T-helper 17 cell (primary cell): ENCODE measurements around the gene COPS7A. TPM values are rescaled to one million over a fixed set of nuclear protein-coding genes. Genes with fewer than 3 reads are reported as not detected.
"Not testable (repeated sequence)": the region's sequence is repeated elsewhere in the genome, so short reads cannot be mapped to it uniquely, and the experiment has no call there.

Experiments
- ATAC-seq: fragments of 150-1000 bp; cut with Tn5 transposase; 2 replicates; pipeline ENCODE4 v1.10.0; 2021; ENCODE audit warnings: mild to moderate bottlenecking, moderate library complexity
- DNase-seq, 3 donors: peaks; one replicate each; pipeline versions ENCODE4 v3.0.0 to v3.0.0-alpha.2; 2020 to 2021
- H3K9me3 ChIP-seq: one replicate; pipeline ENCODE4 v1.7.0; 2013; ENCODE audit warnings: low read length, mild to moderate bottlenecking; ENCODE audit not compliant: control insufficient read depth, poor library complexity, severe bottlenecking
- H3K27ac Mint-ChIP-seq: one replicate; pipeline ENCODE4 v1.8.0; 2022; ENCODE audit warnings: mild to moderate bottlenecking, moderate library complexity, mixed read lengths
- H3K27me3 Mint-ChIP-seq: one replicate; pipeline ENCODE4 v1.8.0; 2022; ENCODE audit warnings: mixed read lengths
- H3K36me3 Mint-ChIP-seq: one replicate; pipeline ENCODE4 v1.8.0; 2022; ENCODE audit warnings: low read depth, mixed read lengths
- H3K4me1 Mint-ChIP-seq: one replicate; pipeline ENCODE4 v1.8.0; 2022; ENCODE audit warnings: mild to moderate bottlenecking, mixed read lengths
- H3K4me3 Mint-ChIP-seq: one replicate; pipeline ENCODE4 v1.8.0; 2022; ENCODE audit warnings: mild to moderate bottlenecking, moderate library complexity, mixed read lengths
- total RNA-seq, 4 donors: library from RNA in 2 of 4; stranded (reverse) in 2 of 4; gene quantifications; one replicate each; pipeline ENCODE4 v1.2.3 and lab custom pipeline; 2022 to 2026

COPS7A gene
- total RNA-seq, 2 donors from 2014 or later, result 13.9 to 17.9 TPM

- H3K4me3 Mint-ChIP-seq, result no peak overlapping the region
- ATAC-seq, result no peak
- no peak for DNase-seq
- peak overlapping the region; percentile 56 for H3K27ac Mint-ChIP-seq
- peaks cover 33% of the 10 kb centered on the region for H3K4me1 Mint-ChIP-seq
- peaks cover 10% of the 10 kb centered on the region for H3K36me3 Mint-ChIP-seq
- peaks cover 19% of the 10 kb centered on the region for H3K27me3 Mint-ChIP-seq
- H3K9me3 ChIP-seq, result no peaks in the 10 kb centered on the region
Measured at GRCh38 chr12:6696690-6697583, 26.9 kb upstream of the COPS7A start.

- Mint-ChIP-seq H3K27me3 (peaks cover 27% of the 10 kb centered on the region), H3K36me3 (peaks cover 12% of the 10 kb centered on the region), H3K27ac (peak overlapping the region; percentile 56), H3K4me1 (peaks cover 33% of the 10 kb centered on the region), H3K4me3 (peak overlapping the region; percentile 69)
- ATAC-seq (peak; percentile 53), DNase-seq (no peak)
- no peaks in the 10 kb centered on the region for H3K9me3 ChIP-seq
Measured at GRCh38 chr12:6697584-6698351, 26.1 kb upstream of the COPS7A start.

- Mint-ChIP-seq H3K27me3 (peaks cover 34% of the 10 kb centered on the region), H3K27ac (peak overlapping the region; percentile 56), H3K4me1 (peaks cover 33% of the 10 kb centered on the region), H3K4me3 (peak overlapping the region; percentile 90), H3K36me3 (peaks cover 12% of the 10 kb centered on the region)
- ATAC-seq (no peak), DNase-seq (no peak)
- H3K9me3 ChIP-seq, result no peaks in the 10 kb centered on the region
Measured at GRCh38 chr12:6698352-6699046, 25.3 kb upstream of the COPS7A start.

GRCh38 chr12:6699259-6699988 lies 24.4 kb upstream of the COPS7A start:
- peak overlapping the region; percentile 90 for H3K4me3 Mint-ChIP-seq
- peaks cover 12% of the 10 kb centered on the region for H3K36me3 Mint-ChIP-seq
- no peaks in the 10 kb centered on the region for H3K9me3 ChIP-seq
- peaks cover 34% of the 10 kb centered on the region for H3K4me1 Mint-ChIP-seq
- H3K27me3 Mint-ChIP-seq, result peaks cover 41% of the 10 kb centered on the region
- ATAC-seq (no peak), DNase-seq (no peak)
- H3K27ac Mint-ChIP-seq, result peak overlapping the region; percentile 56

- Mint-ChIP-seq H3K4me1 (peaks cover 33% of the 10 kb centered on the region), H3K27me3 (peaks cover 47% of the 10 kb centered on the region), H3K36me3 (peaks cover 12% of the 10 kb centered on the region), H3K27ac (no peak overlapping the region), H3K4me3 (peak overlapping the region; percentile 90)
- no peaks in the 10 kb centered on the region for H3K9me3 ChIP-seq
- DNase-seq, result no peak
- ATAC-seq, result peak; percentile 53
Measured at GRCh38 chr12:6699989-6700645, 23.7 kb upstream of the COPS7A start.

GRCh38 chr12:6700646-6701051 lies 23.2 kb upstream of the COPS7A start, which contains the start of gene PIANP:
TSS of gene PIANP (minus strand) at chr12:6700815. CDS start at chr12:6698061, 2,754 bp downstream.
- Mint-ChIP-seq H3K27me3 (peaks cover 52% of the 10 kb centered on the region), H3K4me3 (peak within 1 kb of the TSS; percentile 90), H3K4me1 (peaks cover 33% of the 10 kb centered on the region), H3K27ac (peak within 1 kb of the TSS; percentile 83), H3K36me3 (peaks cover 12% of the 10 kb centered on the region)
- H3K9me3 ChIP-seq, result no peaks in the 10 kb centered on the region
- DNase-seq, result peak; percentile 29 to 53 (median 33)
- ATAC-seq, result peak; percentile 85

- peaks cover 12% of the 10 kb centered on the region for H3K36me3 Mint-ChIP-seq
- H3K27ac Mint-ChIP-seq, result peak overlapping the region; percentile 83
- H3K9me3 ChIP-seq, result no peaks in the 10 kb centered on the region
- peaks cover 33% of the 10 kb centered on the region for H3K4me1 Mint-ChIP-seq
- H3K27me3 Mint-ChIP-seq, result peaks cover 53% of the 10 kb centered on the region
- DNase-seq (no peak), ATAC-seq (no peak)
- peak overlapping the region; percentile 83 for H3K4me3 Mint-ChIP-seq
Measured at GRCh38 chr12:6701078-6701768, 22.6 kb upstream of the COPS7A start.

GRCh38 chr12:6703631-6704030 lies 20.2 kb upstream of the COPS7A start:
- no peak for DNase-seq
- peaks cover 12% of the 10 kb centered on the region for H3K36me3 Mint-ChIP-seq
- H3K27me3 Mint-ChIP-seq, result peaks cover 53% of the 10 kb centered on the region
- no peak overlapping the region for H3K4me3 Mint-ChIP-seq
- H3K27ac Mint-ChIP-seq, result peak overlapping the region; percentile 59
- no peak for ATAC-seq
- H3K9me3 ChIP-seq, result no peaks in the 10 kb centered on the region
- H3K4me1 Mint-ChIP-seq, result peaks cover 27% of the 10 kb centered on the region

GRCh38 chr12:6708351-6708750 lies 15.5 kb upstream of the COPS7A start:
- H3K36me3 Mint-ChIP-seq, H3K27ac Mint-ChIP-seq, H3K9me3 ChIP-seq, DNase-seq, ATAC-seq, H3K4me3 Mint-ChIP-seq: not testable (repeated sequence)
- peaks cover 11% of the 10 kb centered on the region for H3K4me1 Mint-ChIP-seq
- H3K27me3 Mint-ChIP-seq, result peaks cover 27% of the 10 kb centered on the region

- H3K4me1 Mint-ChIP-seq, result peaks cover 6% of the 10 kb centered on the region
- H3K27ac Mint-ChIP-seq, result peak overlapping the region; percentile 78
- no peaks in the 10 kb centered on the region for H3K9me3 ChIP-seq
- H3K27me3 Mint-ChIP-seq, result peaks cover 21% of the 10 kb centered on the region
- DNase-seq (no peak), ATAC-seq (peak; percentile 52)
- H3K4me3 Mint-ChIP-seq, result peak overlapping the region; percentile 92
- no peaks in the 10 kb centered on the region for H3K36me3 Mint-ChIP-seq
Measured at GRCh38 chr12:6708960-6709394, 14.9 kb upstream of the COPS7A start.

- DNase-seq, H3K36me3 Mint-ChIP-seq, H3K27ac Mint-ChIP-seq, H3K4me3 Mint-ChIP-seq, H3K4me1 Mint-ChIP-seq, H3K27me3 Mint-ChIP-seq, H3K9me3 ChIP-seq, ATAC-seq: not testable (repeated sequence)
Measured at GRCh38 chr12:6716031-6716873, 7.6 kb upstream of the COPS7A start.
